ENCODE data around the gene BIRC3. TPM values are rescaled to one million over a fixed set of nuclear protein-coding genes. Genes with fewer than 3 reads are reported as not detected.
"Not testable (repeated sequence)": the region's sequence is repeated elsewhere in the genome, so short reads cannot be mapped to it uniquely, and the experiment has no call there.

Gene BIRC3
- polyA plus RNA-seq, 3 donors = 3.6 to 9.7 (median 4.3) TPM

DNA sequence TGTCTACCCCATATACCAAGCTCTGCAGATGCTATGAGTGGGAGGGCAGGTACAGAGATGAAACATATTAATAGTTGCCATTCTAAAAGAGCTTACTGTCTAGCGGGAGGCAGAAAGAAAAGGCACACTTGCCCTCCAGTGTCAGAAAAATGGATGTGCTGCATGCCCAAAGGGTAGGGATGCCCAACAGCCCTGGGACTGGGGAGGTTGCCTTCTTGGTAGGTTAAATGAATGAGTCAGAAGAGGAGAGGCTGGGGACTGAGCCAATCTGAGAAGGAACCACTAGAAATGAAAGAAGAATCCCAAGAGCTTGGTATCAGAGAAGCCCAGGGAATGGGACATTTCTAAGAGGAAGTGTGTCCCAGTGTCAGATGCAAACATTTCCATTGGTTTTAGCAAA is 1.2 kb downstream of the BIRC3 start:
- WGBS, 3 donors = 77 to 88% (median 87%) methylated on average over 1 of the region's 1 CpG
- H3K27ac ChIP-seq (ENCODE audit: low read depth, low read length) = no peak overlapping the region

DNA sequence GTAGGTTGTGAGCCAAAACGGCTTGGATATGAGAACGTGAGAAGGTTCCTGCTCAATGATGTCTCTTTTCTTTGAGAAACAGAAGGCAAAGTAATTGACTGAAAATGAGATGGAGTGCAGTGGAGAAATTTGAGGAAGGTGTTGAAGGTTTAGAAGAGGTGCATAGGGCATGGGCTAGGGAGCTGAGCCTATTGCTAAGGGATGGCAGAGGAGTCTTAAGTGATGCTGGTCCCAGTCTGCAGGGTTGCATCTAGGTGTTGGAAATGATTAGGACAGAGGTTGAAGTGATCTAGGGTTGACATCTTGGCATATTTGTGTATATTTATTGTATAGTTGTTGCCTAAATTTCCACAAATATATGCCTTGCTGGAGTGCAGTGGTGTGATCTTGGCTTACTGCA is 2.3 kb downstream of the BIRC3 start:
- no peak overlapping the region for H3K27ac ChIP-seq (ENCODE audit: low read depth, low read length)
- 82 to 89% (median 84%) methylated on average over 2 of the region's 2 CpGs for WGBS, 3 donors

DNA sequence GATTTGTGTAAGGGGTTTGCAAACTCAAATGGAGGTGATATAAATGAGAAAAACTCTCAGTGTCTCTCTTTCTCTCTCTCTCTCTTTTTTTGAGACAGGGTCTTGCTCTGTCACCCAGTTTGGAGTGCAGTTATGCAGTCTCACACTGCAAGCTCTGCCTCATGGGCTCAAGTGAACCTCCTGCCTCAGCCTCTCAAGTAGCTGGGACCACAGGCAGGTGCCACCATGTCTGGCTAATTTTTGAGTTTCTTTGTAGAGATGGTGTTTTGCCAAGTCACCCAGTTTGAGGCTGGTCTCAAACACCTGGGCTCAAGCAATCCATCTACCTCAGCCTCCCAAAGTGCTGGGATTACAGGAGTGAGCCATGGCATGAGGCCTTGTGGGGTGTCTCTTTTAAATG is 2.9 kb downstream of the BIRC3 start:
- no peak overlapping the region for H3K27ac ChIP-seq (ENCODE audit: low read depth, low read length)

DNA sequence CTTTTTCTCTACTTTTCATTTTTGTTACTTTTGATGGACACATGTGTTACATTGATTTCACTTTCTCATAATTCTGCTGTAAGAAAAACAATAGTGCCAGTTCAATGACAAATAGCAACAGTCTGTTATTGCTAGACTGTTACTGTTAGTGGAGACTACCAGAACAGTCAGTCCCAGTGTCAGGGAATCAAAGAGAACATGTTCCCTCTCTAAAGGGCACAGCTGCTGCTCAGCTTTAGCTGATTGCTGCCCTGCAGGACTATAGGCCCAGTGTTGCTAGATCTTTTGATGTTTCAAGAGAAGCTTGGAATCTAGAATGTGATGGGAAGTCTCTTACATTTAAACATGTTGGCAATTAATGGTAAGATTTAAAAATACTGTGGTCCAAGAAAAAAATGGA is 3.4 kb downstream of the BIRC3 start:
- no peak overlapping the region for H3K27ac ChIP-seq (ENCODE audit: low read depth, low read length)

DNA sequence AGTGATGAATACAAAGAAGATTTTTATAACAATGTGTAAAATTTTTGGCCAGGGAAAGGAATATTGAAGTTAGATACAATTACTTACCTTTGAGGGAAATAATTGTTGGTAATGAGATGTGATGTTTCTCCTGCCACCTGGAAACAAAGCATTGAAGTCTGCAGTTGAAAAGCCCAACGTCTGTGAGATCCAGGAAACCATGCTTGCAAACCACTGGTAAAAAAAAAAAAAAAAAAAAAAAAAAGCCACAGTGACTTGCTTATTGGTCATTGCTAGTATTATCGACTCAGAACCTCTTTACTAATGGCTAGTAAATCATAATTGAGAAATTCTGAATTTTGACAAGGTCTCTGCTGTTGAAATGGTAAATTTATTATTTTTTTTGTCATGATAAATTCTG is 5.3 kb downstream of the BIRC3 start:
- WGBS, 3 donors = 38 to 70% (median 47%) methylated on average over 2 of the region's 2 CpGs
- H3K27ac ChIP-seq (ENCODE audit: low read depth, low read length) = no peak overlapping the region

DNA sequence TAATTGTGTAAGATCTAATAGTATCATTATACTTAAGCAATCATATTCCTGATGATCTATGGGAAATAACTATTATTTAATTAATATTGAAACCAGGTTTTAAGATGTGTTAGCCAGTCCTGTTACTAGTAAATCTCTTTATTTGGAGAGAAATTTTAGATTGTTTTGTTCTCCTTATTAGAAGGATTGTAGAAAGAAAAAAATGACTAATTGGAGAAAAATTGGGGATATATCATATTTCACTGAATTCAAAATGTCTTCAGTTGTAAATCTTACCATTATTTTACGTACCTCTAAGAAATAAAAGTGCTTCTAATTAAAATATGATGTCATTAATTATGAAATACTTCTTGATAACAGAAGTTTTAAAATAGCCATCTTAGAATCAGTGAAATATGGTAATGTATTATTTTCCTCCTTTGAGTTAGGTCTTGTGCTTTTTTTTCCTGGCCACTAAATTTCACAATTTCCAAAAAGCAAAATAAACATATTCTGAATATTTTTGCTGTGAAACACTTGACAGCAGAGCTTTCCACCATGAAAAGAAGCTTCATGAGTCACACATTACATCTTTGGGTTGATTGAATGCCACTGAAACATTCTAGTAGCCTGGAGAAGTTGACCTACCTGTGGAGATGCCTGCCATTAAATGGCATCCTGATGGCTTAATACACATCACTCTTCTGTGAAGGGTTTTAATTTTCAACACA is 6.4 kb downstream of the BIRC3 start:
- WGBS, 3 donors = 93 to 98% (median 96%) methylated on average over 1 of the region's 1 CpG
- no peak overlapping the region for H3K27ac ChIP-seq (ENCODE audit: low read depth, low read length)

DNA sequence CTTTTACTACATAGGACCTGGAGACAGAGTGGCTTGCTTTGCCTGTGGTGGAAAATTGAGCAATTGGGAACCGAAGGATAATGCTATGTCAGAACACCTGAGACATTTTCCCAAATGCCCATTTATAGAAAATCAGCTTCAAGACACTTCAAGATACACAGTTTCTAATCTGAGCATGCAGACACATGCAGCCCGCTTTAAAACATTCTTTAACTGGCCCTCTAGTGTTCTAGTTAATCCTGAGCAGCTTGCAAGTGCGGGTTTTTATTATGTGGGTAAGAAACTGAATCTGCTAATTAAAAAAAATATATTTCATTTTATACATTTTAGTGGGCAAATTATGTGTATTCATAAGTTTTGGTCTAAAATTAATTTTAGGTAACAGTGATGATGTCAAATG is 7.8 kb downstream of the BIRC3 start:
- 82 to 90% (median 90%) methylated on average over 3 of the region's 3 CpGs for WGBS, 3 donors

DNA sequence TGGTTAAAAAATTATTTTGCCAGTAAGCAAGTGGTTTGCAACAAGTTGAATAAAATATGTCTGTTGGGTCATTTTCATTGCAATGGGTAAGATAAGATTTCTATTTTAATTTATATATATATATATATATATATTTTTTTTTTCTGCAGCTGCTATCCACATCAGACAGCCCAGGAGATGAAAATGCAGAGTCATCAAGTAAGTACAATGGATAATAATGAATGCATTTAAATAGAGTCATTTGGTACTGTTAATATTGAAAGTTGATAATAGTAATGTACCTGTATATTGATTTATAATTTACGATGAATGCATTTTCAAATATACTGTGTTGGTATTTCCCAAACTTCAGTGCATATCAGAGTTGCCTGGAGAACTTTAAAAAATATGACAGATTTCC is 11.5 kb downstream of the BIRC3 start:
- 93 to 99% (median 95%) methylated on average over 1 of the region's 1 CpG for WGBS, 3 donors

More for the DNA sequence above, 7.8 kb downstream of the BIRC3 start:
- no peak overlapping the region for H3K27ac ChIP-seq (ENCODE audit: low read depth, low read length)

DNA sequence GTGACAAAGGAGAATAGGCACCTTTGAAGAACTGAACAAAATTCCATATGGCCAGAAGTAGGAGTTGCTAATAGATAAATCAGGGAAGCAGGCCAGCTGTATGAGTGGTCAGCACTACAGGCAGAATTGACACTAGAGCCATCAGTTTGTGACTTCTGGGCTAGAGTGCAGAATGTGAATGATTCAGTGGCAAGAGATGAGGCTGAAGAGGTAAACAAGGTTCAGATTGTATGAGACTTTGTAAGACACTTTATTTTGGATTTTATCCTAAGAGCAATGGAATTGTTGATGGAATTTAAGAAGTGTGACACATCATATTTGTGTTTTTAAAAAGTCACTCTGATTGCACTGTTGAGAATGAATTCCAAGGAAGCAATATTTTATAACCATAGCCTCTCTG is 12.9 kb downstream of the BIRC3 start:
- no peak overlapping the region for H3K27ac ChIP-seq (ENCODE audit: low read depth, low read length)

More for the DNA sequence above, 11.5 kb downstream of the BIRC3 start:
- H3K27ac ChIP-seq (ENCODE audit: low read depth, low read length) = no peak overlapping the region

DNA sequence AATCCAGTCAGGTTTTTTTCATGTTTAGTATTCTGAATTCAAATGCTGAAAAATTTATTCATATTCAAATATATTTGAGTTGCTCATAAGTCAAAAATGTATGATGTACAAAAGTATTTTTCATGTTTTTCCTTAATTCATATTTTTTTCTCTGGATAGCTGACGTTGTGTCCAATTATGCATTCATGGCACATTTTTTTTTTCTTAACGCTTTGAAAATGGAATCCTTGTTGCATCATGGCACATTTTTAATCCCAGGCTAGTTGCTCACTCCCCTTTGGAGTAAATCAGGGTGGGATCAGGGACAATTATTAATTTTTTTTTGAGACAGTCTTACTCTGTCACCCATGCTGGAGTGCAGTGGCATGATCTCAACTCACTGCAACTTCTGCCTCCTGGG is 14.1 kb downstream of the BIRC3 start:
- 78 to 91% (median 89%) methylated on average over 2 of the region's 2 CpGs for WGBS, 3 donors
- no peak overlapping the region for H3K27ac ChIP-seq (ENCODE audit: low read depth, low read length)

DNA sequence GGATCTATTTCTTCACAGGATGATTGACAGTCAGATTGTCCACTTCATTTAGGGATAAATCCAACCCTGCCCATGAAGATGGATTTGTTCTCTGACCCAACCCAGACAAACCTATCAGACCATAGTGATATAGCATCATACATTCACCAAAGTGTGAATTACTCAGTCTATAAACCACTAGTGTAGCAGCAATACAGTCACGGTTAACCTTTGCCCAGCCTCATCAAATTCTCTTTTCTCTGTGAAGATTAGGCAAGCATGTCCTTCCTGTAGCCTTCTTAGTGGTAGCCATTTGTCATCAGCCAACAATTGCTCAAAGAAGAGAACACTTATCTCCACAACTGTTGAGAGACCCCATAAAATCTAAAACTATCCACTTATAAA is 15.3 kb downstream of the BIRC3 start:
- H3K27ac ChIP-seq (ENCODE audit: low read depth, low read length) = no peak overlapping the region
- WGBS, 3 donors = 40 to 81% (median 65%) methylated on average over 1 of the region's 1 CpG

DNA sequence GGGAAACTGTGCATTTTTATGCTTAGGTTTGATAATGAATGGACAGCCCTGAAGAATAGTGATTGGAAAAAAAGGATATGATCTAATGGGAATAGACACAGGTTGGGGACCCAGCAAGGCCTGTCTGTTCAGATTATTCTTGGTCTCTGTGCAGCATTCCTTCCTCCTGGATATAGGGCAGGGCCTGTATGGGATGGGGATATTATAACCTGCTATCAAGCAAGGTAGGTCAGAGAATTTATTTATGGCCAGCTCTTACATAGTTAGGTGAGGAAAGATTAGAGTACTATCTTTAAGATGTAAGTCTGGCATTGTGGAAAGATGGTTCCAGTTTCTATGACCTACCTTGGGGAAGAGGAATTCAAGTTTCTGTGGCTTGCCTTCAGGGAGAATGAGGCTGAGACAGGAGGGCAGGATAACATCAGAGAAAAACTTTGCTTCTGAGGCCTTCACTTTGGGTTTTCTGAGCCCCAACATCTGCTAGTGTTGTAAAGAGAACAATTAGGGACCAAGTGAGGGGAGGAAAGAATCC is 21.3 kb downstream of the BIRC3 start:
- H3K27ac ChIP-seq (ENCODE audit: low read depth, low read length) = no peak overlapping the region

DNA sequence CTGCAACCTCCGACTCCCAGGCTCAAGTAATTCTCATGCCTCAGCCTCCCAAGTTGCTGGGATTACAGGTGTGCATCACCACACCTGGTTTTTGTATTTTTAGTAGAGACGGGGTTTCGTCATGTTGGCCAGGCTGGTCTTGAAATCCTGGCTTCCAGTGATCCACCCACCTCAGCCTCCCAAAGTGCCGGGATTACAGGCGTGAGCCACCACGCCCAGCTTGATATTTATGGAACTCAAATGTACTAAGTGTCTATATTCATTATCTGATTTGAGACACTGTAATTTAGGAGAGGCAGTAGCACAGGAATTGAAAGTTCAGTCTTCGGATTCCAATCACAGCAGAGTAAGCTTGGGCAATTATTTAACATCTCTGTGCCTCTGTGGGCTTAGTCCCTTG is 24.0 kb downstream of the BIRC3 start:
- H3K27ac ChIP-seq (ENCODE audit: low read depth, low read length) = not testable (repeated sequence)
- whole genome bisulfite sequencing, 3 donors = 75 to 87% (median 82%) methylated on average over 7 of the region's 7 CpGs

DNA sequence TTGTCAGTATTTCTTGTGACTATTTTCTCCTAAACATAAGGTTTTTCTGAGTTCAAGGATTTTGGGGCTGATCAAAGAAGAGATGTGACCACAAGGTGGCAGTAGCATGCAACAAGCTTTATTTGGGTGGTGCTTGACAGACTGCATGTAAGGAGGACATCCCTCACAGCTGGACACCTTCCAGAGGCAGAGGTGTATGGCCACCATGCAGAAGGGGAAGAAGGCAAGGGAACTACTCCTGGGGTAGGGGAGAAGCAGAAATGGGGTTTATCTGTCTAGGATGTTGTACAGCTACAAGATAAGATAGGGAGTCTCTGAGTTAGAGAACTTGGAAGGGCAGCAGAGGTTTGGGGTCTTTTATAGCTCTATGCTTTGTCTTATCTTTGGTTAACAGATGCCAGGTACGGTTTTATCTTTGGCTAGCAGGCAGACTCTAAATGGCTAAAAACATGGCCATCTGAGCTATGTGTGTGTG is 24.6 kb downstream of the BIRC3 start:
- H3K27ac ChIP-seq (ENCODE audit: low read depth, low read length) = no peak overlapping the region
- 10 to 23% (median 13%) methylated on average over 1 of the region's 1 CpG for WGBS, 3 donors

DNA sequence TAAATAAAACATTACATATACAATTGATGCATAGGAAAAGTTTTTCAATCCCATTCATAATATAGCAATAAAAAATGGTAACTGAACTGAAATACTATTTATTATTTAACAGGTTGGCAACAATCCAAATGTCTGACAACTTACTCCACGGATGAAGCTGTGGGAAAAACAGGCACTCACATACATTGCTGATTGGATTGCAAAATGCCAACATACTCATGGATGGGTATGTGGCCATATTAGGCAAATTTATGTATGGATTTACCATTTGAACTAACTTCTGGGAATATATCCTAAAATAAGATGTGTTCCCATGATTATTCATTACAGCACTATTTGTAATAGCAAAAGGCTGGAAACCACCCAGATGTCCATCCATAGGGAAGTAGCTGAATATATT is 26.5 kb downstream of the BIRC3 start:
- no peak overlapping the region for H3K27ac ChIP-seq (ENCODE audit: low read depth, low read length)
- WGBS, 3 donors = 18 to 49% (median 26%) methylated on average over 1 of the region's 1 CpG

DNA sequence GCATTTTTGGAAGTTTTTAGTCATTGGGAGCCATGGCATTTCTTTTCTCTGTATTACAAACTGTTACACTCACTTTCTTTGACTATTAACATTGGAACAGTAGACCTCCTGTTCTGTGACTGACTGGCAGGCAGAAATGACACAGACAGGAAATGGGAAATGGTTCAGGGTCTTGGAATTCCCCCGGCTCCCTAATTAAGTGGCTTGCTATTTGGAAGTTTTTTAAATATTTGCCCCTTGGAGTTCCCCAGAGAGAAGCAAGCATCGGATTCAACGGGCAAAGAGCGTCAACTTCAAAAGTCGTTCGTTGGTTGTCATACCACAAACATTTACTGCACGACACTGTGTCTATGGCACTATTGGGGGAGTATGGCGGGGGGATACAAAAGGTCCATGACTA is 28.6 kb downstream of the BIRC3 start:
- WGBS, 3 donors = 12 to 27% (median 26%) methylated on average over 8 of the region's 8 CpGs
- H3K27ac ChIP-seq (ENCODE audit: low read depth, low read length) = no peak overlapping the region

DNA sequence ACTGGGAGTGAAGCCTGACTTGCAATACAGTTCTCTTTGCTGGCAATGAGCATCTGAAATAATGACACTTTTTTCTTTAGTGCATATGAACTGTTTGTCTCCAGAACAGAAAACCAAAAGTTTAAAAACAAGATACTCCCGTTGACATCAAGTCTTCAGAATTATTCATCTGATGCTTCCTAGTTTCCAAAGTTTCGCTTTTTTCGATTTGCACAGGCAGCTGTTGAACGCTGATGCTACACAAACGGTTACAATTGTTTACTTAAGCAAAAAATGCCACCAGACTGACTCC is 29.1 kb downstream of the BIRC3 start:
- peak overlapping the region; percentile 99 for H3K27ac ChIP-seq (ENCODE audit: low read depth, low read length)
- WGBS, 3 donors = 0% methylated on average over 5 of the region's 5 CpGs

DNA sequence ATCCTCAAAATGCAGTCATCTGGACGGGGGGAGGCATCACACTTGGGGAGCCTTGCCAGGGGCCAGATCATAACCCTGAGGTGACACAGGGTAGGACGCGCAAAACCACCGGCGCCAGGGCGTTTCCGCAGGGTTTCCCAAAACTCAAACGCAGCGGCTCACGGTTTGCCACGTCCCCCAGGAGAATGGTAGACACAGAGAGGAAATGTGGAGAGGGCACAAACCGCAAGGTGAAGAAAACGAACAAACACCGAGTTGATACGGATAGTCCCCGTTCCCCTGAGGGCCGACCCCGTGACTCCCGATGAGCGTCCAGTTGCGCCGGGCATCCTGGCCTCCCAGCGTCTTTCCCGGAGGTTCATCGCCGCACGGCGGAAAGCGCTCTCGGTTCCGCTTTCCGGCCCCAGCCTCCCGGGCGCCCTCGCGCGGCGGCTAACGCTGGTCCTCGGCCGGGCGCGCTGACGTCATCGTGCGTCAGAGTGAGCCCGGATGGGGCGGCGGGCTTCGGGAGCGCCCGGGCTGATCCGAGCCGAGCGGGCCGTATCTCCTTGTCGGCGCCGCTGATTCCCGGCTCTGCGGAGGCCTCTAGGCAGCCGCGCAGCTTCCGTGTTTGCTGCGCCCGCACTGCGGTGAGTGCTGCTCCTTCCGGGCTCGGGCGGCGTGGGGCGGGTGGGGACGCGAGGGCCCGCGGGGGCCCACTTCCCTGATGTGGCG is 29.6 kb downstream of the BIRC3 start, which contains the start of gene BIRC2:
BIRC2 (plus strand) TSS at position 467 of the 714 bp plus-strand sequence. CDS start 2,641 bp downstream, outside the sequence.
- peak within 1 kb of the TSS; percentile 99 for H3K27ac ChIP-seq (ENCODE audit: low read depth, low read length)
- 0 to 1% (median 0%) methylated on average over 69 to 77 of the region's 77 CpGs for WGBS, 3 donors

DNA sequence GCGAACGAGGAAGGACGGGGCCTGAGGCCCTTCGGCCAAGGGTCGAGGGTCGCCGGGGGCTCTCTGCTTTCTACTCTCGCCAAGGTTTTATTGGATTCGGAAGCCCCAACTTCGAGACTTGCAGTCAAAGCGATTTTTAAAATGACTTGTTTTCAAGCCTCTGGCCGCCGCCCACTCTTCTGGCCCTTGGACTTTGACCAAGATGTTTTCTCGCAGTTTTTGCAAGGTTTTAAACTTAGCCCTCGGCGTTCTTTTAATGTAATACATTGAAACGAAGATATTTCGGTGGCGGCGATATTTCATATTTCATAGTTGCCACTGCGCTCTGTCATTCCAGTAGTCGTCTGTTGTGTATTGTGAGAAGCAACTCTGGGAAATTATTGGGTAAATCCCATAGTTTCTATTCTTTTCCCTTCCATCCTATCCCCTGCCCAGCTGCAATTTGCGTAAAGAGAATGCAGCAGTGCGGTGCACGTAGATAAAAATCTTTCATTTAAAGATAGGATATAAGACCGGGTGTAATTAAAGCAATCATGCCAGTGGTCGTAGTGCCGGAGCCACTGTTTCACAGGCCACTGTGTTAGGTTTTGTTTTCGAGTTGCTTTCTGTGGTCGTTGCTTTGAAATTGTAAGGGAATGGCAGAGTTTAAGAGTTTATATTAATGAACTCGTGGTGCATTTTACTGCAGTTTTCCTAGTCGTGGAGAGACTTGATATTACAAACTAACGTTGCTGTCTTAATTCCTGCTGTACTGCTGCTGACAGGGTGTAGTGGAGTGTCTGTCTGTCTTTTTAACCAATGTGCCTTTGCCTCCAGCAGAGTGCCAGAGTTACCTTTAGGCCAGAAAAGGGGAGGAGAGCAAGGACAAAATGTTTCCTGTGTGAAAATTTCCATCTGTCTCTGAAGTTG is 30.4 kb downstream of the BIRC3 start:
- 0% methylated on average over 33 of the region's 33 CpGs for WGBS, 3 donors
- H3K27ac ChIP-seq (ENCODE audit: low read depth, low read length) = peak overlapping the region; percentile 99
